Measurements from ENCODE around the gene ASIP.
A peak's percentile ranks its signal among the peaks of the same experiment; 100 is the strongest.
"Not testable (repeated sequence)": the region's sequence is repeated elsewhere in the genome, so short reads cannot be mapped to it uniquely, and the experiment has no call there.

ASIP gene

GRCh38 chr20:34268851-34269636, 27.8 kb downstream of the ASIP start:
- Histone ChIP-seq H3K9ac (ENCODE audit: low read length) (peak overlapping the region; percentile 70), H3K9me3 (ENCODE audit: control insufficient read depth, low read length) (no peaks in the 10 kb centered on the region), H3K36me3 (ENCODE audit: control insufficient read depth, insufficient read depth, low read length) (no peaks in the 10 kb centered on the region), H3K4me3 (ENCODE audit: low read length) (peak overlapping the region; percentile 41), H3K27me3 (ENCODE audit: control insufficient read depth, insufficient read depth, low read length) (no peaks in the 10 kb centered on the region), H3K4me1 (ENCODE audit: control insufficient read depth, insufficient read depth, low read length) (peaks cover 4% of the 10 kb centered on the region)

DNA sequence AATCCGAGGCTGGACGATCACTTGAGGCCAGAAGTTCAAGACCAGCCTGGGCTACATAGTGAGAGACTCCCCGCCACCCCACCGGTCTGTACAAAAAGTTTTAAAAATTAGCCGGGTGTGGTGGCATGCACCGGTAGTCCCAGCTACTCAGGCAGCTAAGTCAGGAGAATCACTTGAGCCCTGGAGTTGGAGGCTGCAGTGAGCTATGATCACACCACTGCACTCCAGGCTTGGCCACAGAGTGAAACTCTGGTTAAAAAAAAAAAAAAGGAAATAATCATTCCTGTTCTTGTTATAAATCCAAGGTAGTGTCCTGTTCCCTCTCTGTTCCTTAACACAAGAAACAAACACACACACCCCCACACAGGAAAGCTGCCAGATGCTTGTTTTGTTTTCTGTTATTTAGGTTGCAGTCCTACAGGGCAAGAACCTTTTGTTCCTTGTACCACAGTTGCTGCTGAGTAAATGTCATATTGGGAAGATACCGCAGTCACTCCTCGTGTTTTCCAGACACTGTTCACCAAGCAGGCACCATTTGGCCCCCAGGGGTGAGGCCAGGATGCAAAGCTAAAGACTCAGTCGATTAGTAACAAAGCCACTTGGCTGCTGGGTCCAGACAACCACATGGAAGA, 28.9 kb downstream of the ASIP start:
- Histone ChIP-seq H3K4me1 (ENCODE audit: control insufficient read depth, insufficient read depth, low read length) (peaks cover 4% of the 10 kb centered on the region), H3K4me3 (ENCODE audit: low read length) (no peak overlapping the region), H3K9ac (ENCODE audit: low read length) (no peak overlapping the region), H3K36me3 (ENCODE audit: control insufficient read depth, insufficient read depth, low read length) (no peaks in the 10 kb centered on the region), H3K27me3 (ENCODE audit: control insufficient read depth, insufficient read depth, low read length) (no peaks in the 10 kb centered on the region), H3K9me3 (ENCODE audit: control insufficient read depth, low read length) (no peaks in the 10 kb centered on the region)

- Histone ChIP-seq H3K27me3 (ENCODE audit: control insufficient read depth, insufficient read depth, low read length) (no peaks in the 10 kb centered on the region), H3K9ac (ENCODE audit: low read length) (no peak overlapping the region), H3K4me3 (ENCODE audit: low read length) (no peak overlapping the region), H3K4me1 (ENCODE audit: control insufficient read depth, insufficient read depth, low read length) (peaks cover 4% of the 10 kb centered on the region), H3K9me3 (ENCODE audit: control insufficient read depth, low read length) (no peaks in the 10 kb centered on the region), H3K36me3 (ENCODE audit: control insufficient read depth, insufficient read depth, low read length) (no peaks in the 10 kb centered on the region)
Measured at GRCh38 chr20:34271956-34272355, 30.7 kb downstream of the ASIP start.

- no peaks in the 10 kb centered on the region for H3K36me3 ChIP-seq (ENCODE audit: control insufficient read depth, insufficient read depth, low read length)
- no peaks in the 10 kb centered on the region for H3K27me3 ChIP-seq (ENCODE audit: control insufficient read depth, insufficient read depth, low read length)
- H3K4me1 ChIP-seq (ENCODE audit: control insufficient read depth, insufficient read depth, low read length) = no peaks in the 10 kb centered on the region
- H3K4me3 ChIP-seq (ENCODE audit: low read length) = no peak overlapping the region
- no peak overlapping the region for H3K9ac ChIP-seq (ENCODE audit: low read length)
- H3K9me3 ChIP-seq (ENCODE audit: control insufficient read depth, low read length) = no peaks in the 10 kb centered on the region
Measured at GRCh38 chr20:34274694-34275093, 33.5 kb downstream of the ASIP start.

DNA sequence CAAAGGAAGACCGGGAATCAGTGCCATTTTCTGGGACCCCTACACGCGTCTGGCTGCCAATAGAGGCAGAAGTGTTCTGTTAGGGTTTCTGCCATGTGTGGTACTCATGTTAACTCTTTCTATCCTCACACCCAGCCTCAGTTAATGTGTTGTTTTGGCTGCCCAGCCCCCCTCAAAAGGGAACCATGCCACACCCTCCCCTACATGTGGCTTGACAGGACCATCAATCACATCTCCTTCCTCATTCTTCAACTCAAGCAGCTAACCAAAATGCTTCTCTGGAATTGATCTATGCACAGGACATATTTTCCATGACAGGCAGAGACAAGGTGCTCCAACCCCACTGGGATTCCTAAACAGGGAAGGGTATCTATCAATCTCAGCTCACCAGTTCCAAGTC, 40.0 kb downstream of the ASIP start:
- Histone ChIP-seq H3K27me3 (ENCODE audit: control insufficient read depth, insufficient read depth, low read length) (no peaks in the 10 kb centered on the region), H3K4me1 (ENCODE audit: control insufficient read depth, insufficient read depth, low read length) (no peaks in the 10 kb centered on the region), H3K36me3 (ENCODE audit: control insufficient read depth, insufficient read depth, low read length) (peaks cover 12% of the 10 kb centered on the region), H3K9me3 (ENCODE audit: control insufficient read depth, low read length) (no peaks in the 10 kb centered on the region), H3K4me3 (ENCODE audit: low read length) (no peak overlapping the region), H3K9ac (ENCODE audit: low read length) (no peak overlapping the region)

- Histone ChIP-seq H3K4me1 (ENCODE audit: control insufficient read depth, insufficient read depth, low read length) (no peaks in the 10 kb centered on the region), H3K9me3 (ENCODE audit: control insufficient read depth, low read length) (no peaks in the 10 kb centered on the region), H3K9ac (ENCODE audit: low read length) (no peak overlapping the region), H3K4me3 (ENCODE audit: low read length) (no peak overlapping the region), H3K27me3 (ENCODE audit: control insufficient read depth, insufficient read depth, low read length) (no peaks in the 10 kb centered on the region), H3K36me3 (ENCODE audit: control insufficient read depth, insufficient read depth, low read length) (peaks cover 12% of the 10 kb centered on the region)
Measured at GRCh38 chr20:34282041-34282440, 40.8 kb downstream of the ASIP start.

GRCh38 chr20:34283844-34284243, 42.6 kb downstream of the ASIP start:
- Histone ChIP-seq H3K36me3 (ENCODE audit: control insufficient read depth, insufficient read depth, low read length) (peaks cover 12% of the 10 kb centered on the region), H3K4me3 (ENCODE audit: low read length) (no peak overlapping the region)

DNA sequence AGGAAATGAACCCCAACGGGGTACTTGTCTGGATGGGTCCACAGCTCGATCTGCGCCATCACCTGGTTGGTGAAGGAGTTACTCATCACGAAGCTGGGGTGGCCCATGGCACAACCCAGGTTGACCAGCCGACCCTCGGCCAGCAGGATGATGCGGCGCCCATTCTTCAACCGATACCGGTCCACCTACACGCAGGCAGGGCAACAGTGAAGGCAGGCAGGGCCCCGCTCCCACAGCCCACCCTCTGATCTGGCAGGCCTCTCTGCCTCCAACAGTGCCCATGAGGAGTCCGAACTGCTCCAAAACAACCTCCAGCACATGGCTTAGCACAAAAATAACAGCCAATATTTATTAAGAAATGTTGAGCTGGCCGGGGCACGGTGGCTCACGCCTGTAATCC, 44.2 kb downstream of the ASIP start:
- peaks cover 17% of the 10 kb centered on the region for H3K36me3 ChIP-seq (ENCODE audit: control insufficient read depth, insufficient read depth, low read length)
- no peak overlapping the region for H3K9ac ChIP-seq (ENCODE audit: low read length)
- no peaks in the 10 kb centered on the region for H3K27me3 ChIP-seq (ENCODE audit: control insufficient read depth, insufficient read depth, low read length)
- no peaks in the 10 kb centered on the region for H3K4me1 ChIP-seq (ENCODE audit: control insufficient read depth, insufficient read depth, low read length)
- no peak overlapping the region for H3K4me3 ChIP-seq (ENCODE audit: low read length)
- no peaks in the 10 kb centered on the region for H3K9me3 ChIP-seq (ENCODE audit: control insufficient read depth, low read length)

More at GRCh38 chr20:34283844-34284243, 42.6 kb downstream of the ASIP start:
- no peaks in the 10 kb centered on the region for H3K27me3 ChIP-seq (ENCODE audit: control insufficient read depth, insufficient read depth, low read length)
- H3K9ac ChIP-seq (ENCODE audit: low read length) = no peak overlapping the region
- H3K4me1 ChIP-seq (ENCODE audit: control insufficient read depth, insufficient read depth, low read length) = no peaks in the 10 kb centered on the region
- no peaks in the 10 kb centered on the region for H3K9me3 ChIP-seq (ENCODE audit: control insufficient read depth, low read length)

DNA sequence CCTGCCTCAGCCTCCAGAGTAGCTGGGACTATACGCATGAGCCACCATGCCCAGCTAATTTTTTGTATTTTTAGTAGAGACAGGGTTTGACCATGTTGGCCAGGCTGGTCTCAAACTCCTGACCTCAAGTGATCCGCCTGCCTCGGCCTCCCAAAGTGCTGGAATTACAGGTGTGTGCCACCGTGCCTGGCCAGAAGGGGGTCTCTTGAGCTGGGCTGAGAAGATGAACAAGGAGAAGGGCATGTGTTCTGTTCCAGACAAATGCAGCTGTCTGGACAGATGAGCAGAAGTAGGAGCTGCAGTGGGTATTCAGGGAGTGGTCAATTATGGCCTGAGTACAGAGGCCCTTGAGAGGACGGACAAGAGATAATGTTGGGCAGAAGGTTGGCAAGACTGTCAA, 46.3 kb downstream of the ASIP start:
- not testable (repeated sequence) for H3K9ac ChIP-seq (ENCODE audit: low read length); H3K4me1 ChIP-seq (ENCODE audit: control insufficient read depth, insufficient read depth, low read length); H3K27me3 ChIP-seq (ENCODE audit: control insufficient read depth, insufficient read depth, low read length); H3K9me3 ChIP-seq (ENCODE audit: control insufficient read depth, low read length); H3K4me3 ChIP-seq (ENCODE audit: low read length)
- peaks cover 30% of the 10 kb centered on the region for H3K36me3 ChIP-seq (ENCODE audit: control insufficient read depth, insufficient read depth, low read length)

DNA sequence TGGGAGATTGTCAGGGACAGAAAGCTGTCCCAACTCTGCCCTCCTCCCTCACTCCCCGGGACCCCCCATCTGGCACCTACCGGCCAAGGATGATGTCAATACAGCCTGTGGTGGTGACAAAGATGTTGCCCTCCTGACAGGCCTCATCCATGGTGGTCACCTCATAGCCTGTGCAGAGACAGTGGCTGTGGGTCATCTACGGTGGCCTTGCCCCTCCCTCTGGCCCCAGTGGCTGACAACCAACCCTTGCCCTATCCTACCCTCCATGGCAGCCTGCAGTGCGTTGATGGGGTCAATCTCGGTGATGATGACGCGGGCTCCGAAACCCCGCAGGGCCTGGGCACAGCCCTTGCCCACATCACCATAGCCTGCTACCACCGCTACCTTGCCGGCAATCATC, 49.2 kb downstream of the ASIP start:
- H3K9ac ChIP-seq (ENCODE audit: low read length) = no peak overlapping the region
- H3K4me1 ChIP-seq (ENCODE audit: control insufficient read depth, insufficient read depth, low read length) = peaks cover 7% of the 10 kb centered on the region
- peaks cover 28% of the 10 kb centered on the region for H3K36me3 ChIP-seq (ENCODE audit: control insufficient read depth, insufficient read depth, low read length)
- no peaks in the 10 kb centered on the region for H3K9me3 ChIP-seq (ENCODE audit: control insufficient read depth, low read length)
- no peak overlapping the region for H3K4me3 ChIP-seq (ENCODE audit: low read length)
- no peaks in the 10 kb centered on the region for H3K27me3 ChIP-seq (ENCODE audit: control insufficient read depth, insufficient read depth, low read length)

- Histone ChIP-seq H3K9me3 (ENCODE audit: control insufficient read depth, low read length) (no peaks in the 10 kb centered on the region), H3K36me3 (ENCODE audit: control insufficient read depth, insufficient read depth, low read length) (peaks cover 28% of the 10 kb centered on the region), H3K4me3 (ENCODE audit: low read length) (no peak overlapping the region), H3K27me3 (ENCODE audit: control insufficient read depth, insufficient read depth, low read length) (no peaks in the 10 kb centered on the region), H3K9ac (ENCODE audit: low read length) (no peak overlapping the region), H3K4me1 (ENCODE audit: control insufficient read depth, insufficient read depth, low read length) (peaks cover 7% of the 10 kb centered on the region)
Measured at GRCh38 chr20:34292496-34292895, 51.3 kb downstream of the ASIP start.

- no peak overlapping the region for H3K4me3 ChIP-seq (ENCODE audit: low read length)
- H3K4me1 ChIP-seq (ENCODE audit: control insufficient read depth, insufficient read depth, low read length) = peaks cover 7% of the 10 kb centered on the region
- no peak overlapping the region for H3K9ac ChIP-seq (ENCODE audit: low read length)
- H3K36me3 ChIP-seq (ENCODE audit: control insufficient read depth, insufficient read depth, low read length) = peaks cover 28% of the 10 kb centered on the region
- H3K9me3 ChIP-seq (ENCODE audit: control insufficient read depth, low read length) = no peaks in the 10 kb centered on the region
- H3K27me3 ChIP-seq (ENCODE audit: control insufficient read depth, insufficient read depth, low read length) = no peaks in the 10 kb centered on the region
Measured at GRCh38 chr20:34293119-34293518, 51.9 kb downstream of the ASIP start.

Data from mucosa of stomach (tissue), 1 donor.